NCI-H1694 treated with DMSO at 0.1 percent for 48 hours (cell line): Measurements from ENCODE around the gene TMEM205.
"Not testable (repeated sequence)": the region's sequence is repeated elsewhere in the genome, so short reads cannot be mapped to it uniquely, and the experiment has no call there.

ENCODE experiments used
- DNase-seq: peaks from one replicate; lab custom pipeline; 2025; lab: John Stamatoyannopoulos, UW

The TMEM205 gene

GRCh38 chr19:11339254-11340098 lies 6.6 kb downstream of the TMEM205 start, which contains the start of gene RAB3D:
TSS of gene RAB3D (minus strand) at chr19:11339657. CDS start at chr19:11337399, 2,258 bp downstream.
- peak; percentile 80 for DNase-seq

DNA sequence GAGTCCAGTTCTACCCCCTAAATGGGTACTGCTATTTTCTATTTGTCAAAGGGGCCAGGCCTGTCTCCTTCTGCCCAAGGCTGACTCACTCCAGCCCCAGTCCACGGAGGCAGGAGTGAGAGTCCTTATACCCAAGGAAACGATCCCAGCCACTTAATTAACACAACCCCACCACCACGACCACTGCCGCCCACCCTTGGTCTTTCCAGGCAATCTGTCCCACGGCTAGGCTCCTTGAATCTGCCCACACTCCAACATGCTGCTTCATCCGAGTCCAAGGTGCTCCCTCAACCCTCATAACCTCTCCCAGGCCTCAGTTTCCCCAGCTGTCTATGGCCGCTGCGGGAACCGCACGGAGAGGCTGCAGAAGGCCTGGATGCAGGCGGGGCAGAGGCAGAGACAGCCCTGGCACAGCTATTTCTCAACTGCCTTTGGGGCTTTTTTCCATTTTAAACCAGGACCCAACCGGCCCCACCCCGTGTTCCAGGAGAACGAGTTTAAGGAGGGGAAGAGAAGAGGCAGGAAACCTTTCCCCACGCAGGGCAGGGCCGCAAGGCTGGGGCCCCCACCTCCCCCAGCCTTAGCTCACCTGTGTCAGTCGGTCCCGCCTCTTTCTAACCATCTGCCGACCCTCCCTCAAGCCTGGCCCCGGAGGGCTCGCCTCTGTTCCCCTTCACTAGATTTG lies 7.4 kb downstream of the TMEM205 start:
- no peak for DNase-seq

GRCh38 chr19:11338121-11338520 lies 7.9 kb downstream of the TMEM205 start:
- DNase-seq: no peak

DNA sequence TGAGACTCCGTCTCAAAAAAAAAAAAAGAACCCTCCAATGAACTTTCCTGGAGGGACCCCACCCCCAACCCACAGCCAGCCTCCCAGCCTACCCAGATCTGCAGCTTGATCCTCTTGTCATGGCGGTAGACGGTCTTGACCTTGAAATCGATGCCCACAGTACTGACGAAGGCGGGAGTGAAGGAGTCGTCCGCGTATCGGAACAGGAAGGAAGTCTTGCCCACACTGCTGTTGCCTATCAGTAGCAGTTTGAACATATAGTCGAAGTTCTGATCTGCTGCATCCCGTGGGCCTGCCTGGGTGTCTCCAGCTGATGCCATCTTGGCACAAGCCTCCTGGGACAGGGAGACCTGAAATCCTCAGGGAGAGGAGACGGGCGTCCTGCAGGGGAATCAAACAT lies 9.0 kb downstream of the TMEM205 start:
- no peak for DNase-seq

- DNase-seq: no peak
Observed at GRCh38 chr19:11335449-11336146, 10.5 kb downstream of the TMEM205 start.

DNA sequence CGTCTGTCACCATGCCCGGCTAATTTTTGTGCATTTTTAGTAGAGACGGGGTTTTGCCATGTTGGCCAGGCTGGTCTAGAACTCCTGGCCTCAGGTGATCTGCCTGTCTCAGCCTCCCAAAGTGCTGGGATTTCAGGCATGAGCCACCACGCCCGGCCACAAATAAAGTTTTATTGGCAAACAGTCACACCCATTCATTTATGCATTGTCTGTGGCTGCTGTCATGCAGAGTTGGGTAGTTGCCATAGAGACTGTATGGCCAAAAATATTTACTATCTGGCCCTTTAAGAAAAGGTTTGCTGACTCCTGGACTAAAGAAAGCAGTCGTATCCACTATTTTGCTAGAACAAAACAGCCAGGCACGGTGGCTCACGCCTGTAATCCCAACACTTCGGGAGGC lies 12.2 kb downstream of the TMEM205 start:
- DNase-seq: not testable (repeated sequence)

DNA sequence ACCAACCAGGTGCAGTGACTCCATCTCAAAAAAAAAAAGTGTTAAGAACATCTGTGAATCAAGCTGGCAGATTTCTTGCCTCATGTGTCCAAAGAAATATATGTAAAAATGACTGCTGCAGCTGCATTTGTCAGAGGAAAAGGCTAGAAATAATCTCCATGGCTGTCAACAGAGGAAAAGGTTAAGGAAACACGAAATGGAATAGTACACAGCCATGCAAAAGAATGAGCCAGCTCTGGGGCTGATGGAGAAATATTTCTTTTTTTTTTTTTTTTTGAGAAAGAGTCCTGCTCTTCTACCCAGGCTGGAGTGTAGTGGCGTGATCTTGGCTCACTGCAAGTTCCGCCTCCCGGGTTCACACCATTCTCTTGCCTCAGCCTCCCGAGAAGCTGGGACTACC lies 13.2 kb downstream of the TMEM205 start:
- DNase-seq: no peak

DNA sequence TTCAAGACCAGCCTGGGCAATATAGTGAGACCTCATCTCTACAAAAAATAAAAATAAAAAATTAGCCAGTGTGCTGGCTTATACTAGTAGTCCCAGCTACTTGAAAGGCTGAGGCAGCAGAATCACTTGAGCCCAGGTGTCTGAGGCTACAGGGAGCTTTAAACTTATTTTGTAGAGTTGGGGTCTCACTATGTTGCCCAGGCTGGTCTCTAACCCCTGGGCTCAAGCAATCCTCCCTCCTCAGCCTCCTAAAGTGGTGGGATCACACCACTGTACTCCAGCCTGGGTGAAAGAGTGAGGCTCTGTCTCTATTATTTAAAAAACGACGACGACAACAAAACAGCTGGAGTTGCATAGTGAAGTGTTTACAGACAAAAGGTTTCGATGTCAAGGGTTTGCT lies 14.6 kb downstream of the TMEM205 start:
- DNase-seq: no peak

DNA sequence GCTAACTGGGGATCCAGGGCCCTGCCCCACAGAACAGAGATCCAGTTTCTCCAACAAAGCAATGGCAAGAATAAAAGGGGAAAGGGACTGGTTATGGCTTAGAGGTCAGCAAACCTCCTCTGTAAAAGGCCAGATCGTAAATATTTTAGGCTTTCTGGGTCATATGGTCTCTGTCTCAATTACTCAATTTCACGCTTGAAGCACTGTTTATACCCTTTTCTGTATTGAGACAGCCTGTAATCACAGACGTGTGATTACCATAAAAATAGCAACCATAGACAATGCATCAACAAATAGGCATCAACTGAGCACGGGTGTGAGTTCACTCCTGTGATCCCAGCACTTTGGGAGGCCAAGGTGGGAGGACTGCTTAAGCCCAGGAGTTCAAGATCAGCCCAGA lies 15.9 kb downstream of the TMEM205 start:
- no peak for DNase-seq

- DNase-seq: no peak
Observed at GRCh38 chr19:11325544-11325943, 20.5 kb downstream of the TMEM205 start.

DNA sequence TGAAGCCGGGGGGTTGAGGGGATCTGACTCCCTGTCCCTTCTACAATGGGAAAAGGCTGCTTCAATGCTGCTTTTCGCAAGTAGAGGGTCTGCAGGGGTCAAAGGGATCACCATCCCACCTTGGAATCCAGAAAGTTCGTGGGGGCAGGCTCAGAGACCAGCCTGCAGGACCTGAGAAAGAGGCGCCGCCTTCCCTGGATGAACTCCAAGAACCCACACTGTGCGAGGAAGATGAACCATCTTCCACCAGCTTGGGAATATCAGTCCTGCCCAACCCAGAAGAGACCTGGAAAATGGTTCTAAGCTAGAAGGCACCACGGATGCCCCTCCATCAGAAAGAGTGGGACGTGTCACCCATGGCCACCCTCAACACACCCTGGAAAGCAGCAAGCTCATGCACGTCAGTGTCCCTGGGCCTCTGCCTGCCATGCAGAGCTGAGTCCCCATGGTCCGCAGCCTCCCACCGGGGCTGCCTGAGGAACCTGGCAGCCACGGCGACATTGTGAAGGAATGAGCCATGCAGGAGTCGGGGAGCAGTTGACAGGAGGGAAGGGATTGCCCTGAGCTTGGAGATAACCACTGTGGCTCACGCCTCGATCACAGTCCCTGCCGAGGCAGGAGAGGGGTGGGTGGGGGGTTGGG lies 21.2 kb downstream of the TMEM205 start:
- DNase-seq: no peak

GRCh38 chr19:11324079-11324661 lies 21.9 kb downstream of the TMEM205 start:
- peak; percentile 66 for DNase-seq

DNA sequence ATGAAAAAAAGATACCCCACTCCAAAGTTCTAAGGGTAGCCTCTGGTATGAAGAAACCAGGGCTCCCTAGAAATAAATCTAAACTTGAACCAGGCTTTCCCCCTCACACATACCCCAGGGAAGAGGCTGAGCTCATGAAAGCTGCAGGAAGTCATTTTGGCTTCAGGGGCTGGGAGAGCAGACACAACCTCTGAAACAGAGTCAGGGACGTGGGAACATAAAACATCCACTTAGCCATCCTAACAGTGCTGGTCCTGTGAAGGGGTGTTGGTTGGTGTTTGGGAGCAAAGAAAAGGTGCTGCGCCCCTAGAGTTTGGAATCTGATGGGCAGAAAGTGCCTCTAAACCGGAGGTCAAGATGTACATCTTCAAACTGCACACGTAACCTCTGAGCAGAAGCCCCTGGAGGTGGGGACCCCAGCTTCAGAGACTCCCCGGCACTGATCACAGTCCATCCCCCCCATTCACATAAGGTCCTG lies 22.4 kb downstream of the TMEM205 start:
- DNase-seq: no peak

DNA sequence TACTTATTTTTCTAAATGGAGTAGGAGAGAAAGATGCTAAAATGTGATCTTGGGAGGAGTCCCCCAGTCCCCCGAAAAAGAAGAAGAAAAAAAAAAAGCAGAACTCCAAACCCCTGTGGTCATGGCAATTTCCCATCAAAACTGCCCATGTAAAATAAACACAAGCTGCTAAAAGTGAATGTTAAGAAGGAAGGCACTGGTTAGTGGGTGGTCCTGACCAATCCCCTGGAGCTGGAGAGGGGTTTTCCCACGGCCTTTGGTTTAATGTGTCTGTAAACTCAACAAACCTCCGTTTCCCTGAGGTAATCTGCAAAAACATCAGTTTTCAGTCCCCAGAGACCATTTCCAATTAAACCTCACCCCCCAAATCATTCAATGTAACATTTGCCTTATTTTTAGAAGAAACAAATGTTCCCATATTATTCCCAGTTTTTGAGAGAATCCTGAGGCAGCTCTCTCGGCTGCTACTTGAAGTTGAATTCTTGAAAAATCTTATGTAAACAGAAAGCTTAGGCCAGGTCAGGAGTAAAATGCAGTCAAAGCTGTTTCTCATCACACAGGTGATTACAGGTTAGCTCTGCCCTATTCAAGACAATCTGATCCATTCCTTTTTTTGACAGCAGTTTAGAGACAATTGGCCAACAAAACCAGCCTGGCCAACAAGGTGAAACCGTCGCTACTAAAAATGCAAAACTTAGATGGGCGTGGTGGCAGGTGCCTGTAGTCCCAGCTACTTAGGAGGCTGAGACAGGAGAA lies 23.6 kb downstream of the TMEM205 start:
- no peak for DNase-seq

- DNase-seq: no peak
Observed at GRCh38 chr19:11321191-11322126, 24.6 kb downstream of the TMEM205 start.

- not testable (repeated sequence) for DNase-seq
Observed at GRCh38 chr19:11320278-11320995, 25.6 kb downstream of the TMEM205 start.

GRCh38 chr19:11306337-11306736 lies 39.7 kb downstream of the TMEM205 start:
- DNase-seq: no peak

DNA sequence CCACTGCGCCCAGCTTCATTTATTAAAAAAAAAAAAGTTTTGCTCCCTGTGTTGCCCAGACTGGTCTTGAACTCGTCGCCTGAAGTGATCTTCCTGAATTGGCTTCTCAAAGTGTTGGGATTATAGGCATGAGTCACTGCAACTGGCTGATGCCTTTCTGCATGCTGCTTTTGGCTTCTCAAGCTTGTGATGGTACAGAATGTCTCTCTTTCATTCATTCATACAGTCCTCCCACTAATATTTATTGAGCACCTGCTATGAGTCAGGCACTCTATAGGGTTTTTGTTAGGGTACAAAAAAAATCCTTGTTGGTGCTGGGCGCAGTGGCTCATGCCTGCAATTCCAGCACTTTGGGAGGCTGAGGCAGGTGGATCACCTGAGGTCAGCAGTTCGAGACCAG lies 41.1 kb downstream of the TMEM205 start:
- no peak for DNase-seq

DNA sequence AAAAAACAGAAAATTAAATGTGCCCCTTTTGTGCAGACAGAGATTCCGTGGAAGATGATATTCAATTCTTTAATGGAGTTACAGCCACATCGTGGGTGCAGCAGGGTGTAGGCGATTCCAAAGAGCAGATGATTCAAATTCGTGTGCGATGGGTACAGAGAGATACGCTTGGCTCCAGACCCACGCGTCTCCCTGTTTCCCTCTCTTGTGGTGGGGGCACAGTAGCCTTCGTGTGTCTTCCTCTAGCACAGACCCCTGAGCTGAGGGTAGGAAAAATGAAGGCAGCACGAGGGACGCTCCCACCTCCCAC lies 45.3 kb downstream of the TMEM205 start:
- no peak for DNase-seq
